GM19025 (cell line): ENCODE data around the gene TBC1D12.

Experiments used
- ATAC-seq: cut with Tn5 transposase; IDR thresholded peaks from one replicate; pipeline ENCODE4 v1.9.1; 2021; ENCODE audit warnings: mild to moderate bottlenecking, low read depth, moderate library complexity; ENCODE audit not compliant: unreplicated experiment

The TBC1D12 gene

GRCh38 chr10:94443047-94443446, 40.7 kb downstream of the TBC1D12 start:
- ATAC-seq, result no peak

GRCh38 chr10:94443549-94443948, 41.2 kb downstream of the TBC1D12 start:
- ATAC-seq, result no peak

GRCh38 chr10:94450782-94451181, 48.4 kb downstream of the TBC1D12 start:
- no peak for ATAC-seq

GRCh38 chr10:94451883-94452519, 49.7 kb downstream of the TBC1D12 start:
- ATAC-seq, result no peak

- ATAC-seq, result no peak
Measured at GRCh38 chr10:94456942-94457341, 54.6 kb downstream of the TBC1D12 start.

- ATAC-seq, result no peak
Measured at GRCh38 chr10:94459385-94459784, 57.0 kb downstream of the TBC1D12 start.

GRCh38 chr10:94461503-94461902, 59.2 kb downstream of the TBC1D12 start:
- no peak for ATAC-seq

- no peak for ATAC-seq
Measured at GRCh38 chr10:94462130-94462529, 59.8 kb downstream of the TBC1D12 start.

- ATAC-seq, result no peak
Measured at GRCh38 chr10:94465684-94466083, 63.3 kb downstream of the TBC1D12 start.

GRCh38 chr10:94481410-94481809, 79.1 kb downstream of the TBC1D12 start:
- ATAC-seq, result no peak

- ATAC-seq, result no peak
Measured at GRCh38 chr10:94483970-94484369, 81.6 kb downstream of the TBC1D12 start.

GRCh38 chr10:94485094-94485493, 82.8 kb downstream of the TBC1D12 start:
- no peak for ATAC-seq

- no peak for ATAC-seq
Measured at GRCh38 chr10:94487575-94487974, 85.2 kb downstream of the TBC1D12 start.

- no peak for ATAC-seq
Measured at GRCh38 chr10:94489107-94489506, 86.8 kb downstream of the TBC1D12 start.

GRCh38 chr10:94489976-94490788, 87.8 kb downstream of the TBC1D12 start:
- ATAC-seq, result no peak

GRCh38 chr10:94490789-94491039, 88.4 kb downstream of the TBC1D12 start:
- no peak for ATAC-seq

- ATAC-seq, result no peak
Measured at GRCh38 chr10:94493463-94493862, 91.1 kb downstream of the TBC1D12 start.

- no peak for ATAC-seq
Measured at GRCh38 chr10:94496010-94496409, 93.7 kb downstream of the TBC1D12 start.

GRCh38 chr10:94496646-94497045, 94.3 kb downstream of the TBC1D12 start:
- no peak for ATAC-seq

- ATAC-seq, result no peak
Measured at GRCh38 chr10:94500063-94500462, 97.7 kb downstream of the TBC1D12 start.

GRCh38 chr10:94521276-94522250, 119.2 kb downstream of the TBC1D12 start:
- ATAC-seq, result no peak
